Upper lobe of right lung (tissue), 1 donor: ENCODE results near the gene AURKAIP1. TPM values are rescaled to one million over a fixed set of nuclear protein-coding genes. Genes with fewer than 3 reads are reported as not detected.

ENCODE experiments used
- ATAC-seq: fragments of 200-7000 bp; cut with Tn5 transposase; one replicate; pipeline ENCODE4 v1.9.1; 2020; ENCODE audit warnings: mild to moderate bottlenecking, moderate library complexity
- DNase-seq: peaks from one replicate; pipeline ENCODE4 v3.0.0-alpha.2; 2020
- H3K27ac ChIP-seq: fragments of 200-600 bp; one replicate; pipeline ENCODE4 v1.8.0; 2022
- H3K27me3 ChIP-seq: fragments of 200-600 bp; one replicate; pipeline ENCODE4 v1.8.0; 2022; ENCODE audit warnings: mild to moderate bottlenecking
- H3K36me3 ChIP-seq: fragments of 200-600 bp; one replicate; pipeline ENCODE4 v1.8.0; 2022
- H3K4me1 ChIP-seq: fragments of 200-600 bp; one replicate; pipeline ENCODE4 v1.8.0; 2022
- H3K4me3 ChIP-seq: fragments of 200-600 bp; one replicate; pipeline ENCODE4 v1.8.0; 2022; ENCODE audit warnings: mild to moderate bottlenecking
- H3K9me3 ChIP-seq: fragments of 200-600 bp; one replicate; pipeline ENCODE4 v1.8.0; 2022
- intact Hi-C: fragments of 100-400 bp; cut with DNase I; formaldehyde crosslinking; loops from one replicate; pipeline ENCODE4 v1.11.0; 2022
- total RNA-seq: library from RNA; stranded (reverse); fragmentation: NEBNext Ultra II Directional; extraction: Animal tissue kit (Norgen Biotek cat#: 25700); gene quantifications from one replicate; pipeline ENCODE4 v1.2.1, GENCODE V29; 2021
- TF ChIP-seq, protein P1 (sequence below): fragments of 200-600 bp; IDR thresholded peaks from one replicate; pipeline ENCODE4 v1.8.0; 2022; ENCODE audit warnings: antibody characterized with exemption
- donor health status: DM: no; HTN: yes; CAD: no; lungs with severe emphysema.

The AURKAIP1 gene
- total RNA-seq, 1 donor from 2014 or later, result 92.1 TPM

DNA sequence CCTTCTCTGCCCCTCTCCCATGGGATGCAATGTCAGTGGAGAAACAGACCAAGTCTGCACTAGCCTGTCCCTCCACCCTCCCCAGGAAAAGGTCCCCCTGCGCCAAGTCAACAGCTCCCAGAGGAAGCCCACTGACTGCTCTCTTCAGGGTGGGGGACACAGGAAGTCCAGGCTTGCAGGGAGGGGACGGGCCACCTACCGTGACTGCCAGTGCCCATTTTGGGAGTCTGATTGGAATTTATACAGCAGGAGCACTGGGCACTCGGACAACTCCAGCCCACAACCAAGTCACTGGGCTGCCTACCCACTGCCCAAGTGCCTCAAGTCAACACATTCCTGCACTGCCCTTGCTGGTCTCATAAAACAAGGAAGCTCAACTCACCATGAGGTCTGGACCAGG lies 18.0 kb upstream of the AURKAIP1 start:
- TF ChIP-seq, protein P1, sequence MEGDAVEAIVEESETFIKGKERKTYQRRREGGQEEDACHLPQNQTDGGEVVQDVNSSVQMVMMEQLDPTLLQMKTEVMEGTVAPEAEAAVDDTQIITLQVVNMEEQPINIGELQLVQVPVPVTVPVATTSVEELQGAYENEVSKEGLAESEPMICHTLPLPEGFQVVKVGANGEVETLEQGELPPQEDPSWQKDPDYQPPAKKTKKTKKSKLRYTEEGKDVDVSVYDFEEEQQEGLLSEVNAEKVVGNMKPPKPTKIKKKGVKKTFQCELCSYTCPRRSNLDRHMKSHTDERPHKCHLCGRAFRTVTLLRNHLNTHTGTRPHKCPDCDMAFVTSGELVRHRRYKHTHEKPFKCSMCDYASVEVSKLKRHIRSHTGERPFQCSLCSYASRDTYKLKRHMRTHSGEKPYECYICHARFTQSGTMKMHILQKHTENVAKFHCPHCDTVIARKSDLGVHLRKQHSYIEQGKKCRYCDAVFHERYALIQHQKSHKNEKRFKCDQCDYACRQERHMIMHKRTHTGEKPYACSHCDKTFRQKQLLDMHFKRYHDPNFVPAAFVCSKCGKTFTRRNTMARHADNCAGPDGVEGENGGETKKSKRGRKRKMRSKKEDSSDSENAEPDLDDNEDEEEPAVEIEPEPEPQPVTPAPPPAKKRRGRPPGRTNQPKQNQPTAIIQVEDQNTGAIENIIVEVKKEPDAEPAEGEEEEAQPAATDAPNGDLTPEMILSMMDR, result no peak
- intact Hi-C loops, result no loop called here

GRCh38 chr1:1391225-1391624 lies 16.2 kb upstream of the AURKAIP1 start:
- DNase-seq (no peak), ATAC-seq (no peak)
- Histone ChIP-seq H3K4me3 (no peak overlapping the region), H3K9me3 (no peaks in the 10 kb centered on the region), H3K36me3 (peaks cover 99% of the 10 kb centered on the region), H3K4me1 (no peaks in the 10 kb centered on the region), H3K27ac (peak overlapping the region; percentile 36), H3K27me3 (no peaks in the 10 kb centered on the region)
- intact Hi-C loops, result no loop called here
- TF ChIP-seq, protein P1, result no peak

More for the DNA sequence above, 18.0 kb upstream of the AURKAIP1 start:
- Histone ChIP-seq H3K4me1 (peaks cover 8% of the 10 kb centered on the region), H3K27ac (no peak overlapping the region), H3K36me3 (peaks cover 95% of the 10 kb centered on the region), H3K9me3 (no peaks in the 10 kb centered on the region), H3K4me3 (no peak overlapping the region), H3K27me3 (no peaks in the 10 kb centered on the region)
- DNase-seq, result no peak
- no peak for ATAC-seq

DNA sequence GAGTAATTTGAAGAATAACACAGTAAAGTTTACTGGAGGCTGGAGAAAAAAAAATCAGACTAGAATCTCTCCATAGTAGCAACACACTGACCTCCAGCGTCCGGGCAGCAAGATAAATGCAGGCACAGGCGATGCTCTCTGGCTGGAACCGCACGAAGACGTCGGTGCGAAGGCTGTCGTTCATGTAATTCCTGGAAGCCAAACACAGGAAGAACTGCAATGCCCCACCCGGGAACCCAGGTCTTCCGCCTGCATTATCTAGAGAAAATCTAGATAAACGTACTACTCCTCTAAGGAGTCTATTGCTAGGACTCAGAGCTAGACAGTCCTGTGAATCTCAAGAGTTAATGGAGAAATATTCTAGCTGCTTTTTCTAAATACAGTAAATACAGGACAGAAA lies 15.7 kb upstream of the AURKAIP1 start:
- H3K4me3 ChIP-seq, result no peak overlapping the region
- intact Hi-C loops, result no loop called here
- peaks cover 100% of the 10 kb centered on the region for H3K36me3 ChIP-seq
- H3K27ac ChIP-seq, result no peak overlapping the region
- TF ChIP-seq, protein P1, result no peak
- H3K9me3 ChIP-seq, result no peaks in the 10 kb centered on the region
- no peaks in the 10 kb centered on the region for H3K4me1 ChIP-seq
- ATAC-seq (no peak), DNase-seq (no peak)
- no peaks in the 10 kb centered on the region for H3K27me3 ChIP-seq

GRCh38 chr1:1388078-1388472 lies 13.1 kb upstream of the AURKAIP1 start:
- DNase-seq (no peak), ATAC-seq (no peak)
- Histone ChIP-seq H3K4me3 (no peak overlapping the region), H3K9me3 (no peaks in the 10 kb centered on the region), H3K36me3 (peaks cover 78% of the 10 kb centered on the region), H3K4me1 (no peaks in the 10 kb centered on the region), H3K27me3 (no peaks in the 10 kb centered on the region), H3K27ac (no peak overlapping the region)
- TF ChIP-seq, protein P1, result no peak
- intact Hi-C loops, result no loop called here

DNA sequence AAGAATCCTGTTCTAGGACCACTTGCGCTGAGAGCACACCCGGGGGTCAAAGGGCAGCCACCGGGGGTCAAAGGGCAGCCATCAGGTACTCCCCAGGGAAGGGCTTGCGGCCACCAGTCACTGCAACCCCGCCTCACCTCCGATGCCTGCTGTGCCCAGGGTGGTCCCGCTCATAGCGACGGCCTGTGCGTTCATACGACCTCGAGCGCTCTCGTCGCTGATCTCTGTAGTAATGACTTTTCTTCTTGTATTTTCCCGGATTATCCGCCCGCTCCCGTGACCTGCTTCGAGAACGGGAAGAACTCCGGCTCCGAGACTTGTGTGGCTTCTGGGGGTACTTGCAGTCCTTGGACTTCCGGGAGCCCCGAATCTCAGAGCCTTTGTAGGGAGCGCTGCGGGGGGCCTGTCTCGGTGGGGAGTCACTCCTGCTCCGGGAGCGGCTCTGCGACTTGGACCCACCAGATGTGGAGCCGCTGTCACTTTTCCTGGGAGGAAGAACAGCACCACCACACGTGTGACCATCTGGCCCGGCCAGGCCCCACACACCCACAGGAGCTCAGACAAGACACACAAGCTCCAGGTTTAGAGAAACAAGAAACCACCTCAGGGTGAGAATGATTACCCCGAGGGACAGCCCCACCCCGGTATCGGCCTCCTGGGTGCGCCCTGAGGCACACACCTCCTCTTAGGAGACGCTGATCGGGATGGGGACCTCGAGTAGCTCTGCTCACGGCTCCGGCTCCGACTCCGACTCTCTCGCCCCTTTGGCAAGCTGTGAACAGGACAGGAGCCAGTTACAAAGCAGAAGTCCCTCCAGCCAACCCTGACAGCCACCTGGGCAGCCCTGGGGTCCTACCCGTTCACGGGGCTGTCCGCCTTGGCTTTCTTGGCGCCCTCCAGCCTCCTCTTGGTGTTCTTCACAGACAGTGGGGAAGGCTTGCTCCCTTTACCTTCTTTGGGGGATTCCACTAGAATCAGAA lies 12.4 kb upstream of the AURKAIP1 start:
- H3K4me3 ChIP-seq, result no peak overlapping the region
- ATAC-seq (no peak), DNase-seq (no peak)
- peaks cover 71% of the 10 kb centered on the region for H3K36me3 ChIP-seq
- no peak overlapping the region for H3K27ac ChIP-seq
- no peaks in the 10 kb centered on the region for H3K27me3 ChIP-seq
- no peaks in the 10 kb centered on the region for H3K4me1 ChIP-seq
- TF ChIP-seq, protein P1, result no peak
- intact Hi-C loops, result no loop called here
- H3K9me3 ChIP-seq, result no peaks in the 10 kb centered on the region
